K562 (cell line): ENCODE data around the gene AFDN.

ENCODE experiments used
- CTCF ChIP-seq, 3 experiments: IDR thresholded peaks in 2 of 3; conservative IDR thresholded peaks in 1 of 3; 2 replicates each; pipeline ENCODE4 v1.5.1; 2011 to 2012; ENCODE audit warnings: low read length in 3 of 3, mild to moderate bottlenecking in 3 of 3, control low read depth in 2 of 3, improper control_type of control experiment in 1 of 3, inconsistent platforms in 1 of 3, low read depth in 1 of 3, mixed read lengths in 1 of 3, moderate library complexity in 1 of 3; ENCODE audit not compliant: insufficient read depth in 2 of 3
- POLR2AphosphoS5 ChIP-seq: IDR thresholded peaks from 2 replicates; pipeline ENCODE4 v1.6.1; 2011; ENCODE audit warnings: mild to moderate bottlenecking, low read depth, low read length, moderate library complexity; ENCODE audit not compliant: control insufficient read depth, insufficient read depth
- TAF1 ChIP-seq: IDR thresholded peaks from 2 replicates; pipeline ENCODE4 v1.6.1; 2011; ENCODE audit warnings: mild to moderate bottlenecking, low read length, moderate library complexity; ENCODE audit not compliant: insufficient read depth, control insufficient read depth, severe bottlenecking; ENCODE audit errors: extremely low read depth
- ZNF253 ChIP-seq: fragments of 250-450 bp; sonication (Bioruptor Pico); conservative IDR thresholded peaks from 2 replicates; pipeline ENCODE4 v1.6.1; 2021; ENCODE audit warnings: mild to moderate bottlenecking
- ZNF707 ChIP-seq: fragments of 250-450 bp; sonication (Bioruptor Pico); conservative IDR thresholded peaks from 2 replicates; pipeline ENCODE4 v1.8.0; 2022; ENCODE audit warnings: inconsistent platforms, mild to moderate bottlenecking, moderate library complexity
- TF ChIP-seq, protein P1 (sequence below): sonication (generic); formaldehyde crosslinking; IDR thresholded peaks from 2 replicates; pipeline ENCODE4 v1.8.0; 2023; ENCODE audit warnings: mild to moderate bottlenecking, missing genetic modification reagents

GRCh38 chr6:167833396-167833763 lies 6.7 kb downstream of the AFDN start:
- TF ChIP-seq TAF1 (no peak), ZNF253 (no peak), POLR2AphosphoS5 (no peak), ZNF707 (CRISPR knock-in tag) (no peak), CTCF (IDR thresholded peaks at IDR 0.05 in 2 of 3, conservative IDR thresholded peaks at IDR 0.05 in 1 of 3; ENCODE audit: insufficient read depth in 2 of 3, low read depth in 1 of 3, low read length in 3 of 3) (no peak)
- TF ChIP-seq, protein P1, sequence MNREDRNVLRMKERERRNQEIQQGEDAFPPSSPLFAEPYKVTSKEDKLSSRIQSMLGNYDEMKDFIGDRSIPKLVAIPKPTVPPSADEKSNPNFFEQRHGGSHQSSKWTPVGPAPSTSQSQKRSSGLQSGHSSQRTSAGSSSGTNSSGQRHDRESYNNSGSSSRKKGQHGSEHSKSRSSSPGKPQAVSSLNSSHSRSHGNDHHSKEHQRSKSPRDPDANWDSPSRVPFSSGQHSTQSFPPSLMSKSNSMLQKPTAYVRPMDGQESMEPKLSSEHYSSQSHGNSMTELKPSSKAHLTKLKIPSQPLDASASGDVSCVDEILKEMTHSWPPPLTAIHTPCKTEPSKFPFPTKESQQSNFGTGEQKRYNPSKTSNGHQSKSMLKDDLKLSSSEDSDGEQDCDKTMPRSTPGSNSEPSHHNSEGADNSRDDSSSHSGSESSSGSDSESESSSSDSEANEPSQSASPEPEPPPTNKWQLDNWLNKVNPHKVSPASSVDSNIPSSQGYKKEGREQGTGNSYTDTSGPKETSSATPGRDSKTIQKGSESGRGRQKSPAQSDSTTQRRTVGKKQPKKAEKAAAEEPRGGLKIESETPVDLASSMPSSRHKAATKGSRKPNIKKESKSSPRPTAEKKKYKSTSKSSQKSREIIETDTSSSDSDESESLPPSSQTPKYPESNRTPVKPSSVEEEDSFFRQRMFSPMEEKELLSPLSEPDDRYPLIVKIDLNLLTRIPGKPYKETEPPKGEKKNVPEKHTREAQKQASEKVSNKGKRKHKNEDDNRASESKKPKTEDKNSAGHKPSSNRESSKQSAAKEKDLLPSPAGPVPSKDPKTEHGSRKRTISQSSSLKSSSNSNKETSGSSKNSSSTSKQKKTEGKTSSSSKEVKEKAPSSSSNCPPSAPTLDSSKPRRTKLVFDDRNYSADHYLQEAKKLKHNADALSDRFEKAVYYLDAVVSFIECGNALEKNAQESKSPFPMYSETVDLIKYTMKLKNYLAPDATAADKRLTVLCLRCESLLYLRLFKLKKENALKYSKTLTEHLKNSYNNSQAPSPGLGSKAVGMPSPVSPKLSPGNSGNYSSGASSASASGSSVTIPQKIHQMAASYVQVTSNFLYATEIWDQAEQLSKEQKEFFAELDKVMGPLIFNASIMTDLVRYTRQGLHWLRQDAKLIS (CRISPR knock-in tag), result no peak
